Activated T-cell treated with anti-CD3 and anti-CD28 coated beads, Interleukin-2, amount 50 U/mL, for 24 hours (primary cell): ENCODE measurements around the gene EPHB3.
A peak's percentile ranks its signal among the peaks of the same experiment; 100 is the strongest.

ENCODE experiments used
- DNase-seq: peaks from one replicate; pipeline ENCODE4 v3.0.0-alpha.2; 2020
- H3K27ac Mint-ChIP-seq: 2 replicates; pipeline ENCODE4 v1.8.0; 2020; ENCODE audit warnings: mild to moderate bottlenecking, mixed read lengths
- H3K27me3 Mint-ChIP-seq: 2 replicates; pipeline ENCODE4 v1.8.0; 2020; ENCODE audit warnings: mixed read lengths
- H3K36me3 Mint-ChIP-seq: 2 replicates; pipeline ENCODE4 v1.8.0; 2020; ENCODE audit warnings: low read depth, mixed read lengths
- H3K4me1 Mint-ChIP-seq: 2 replicates; pipeline ENCODE4 v1.8.0; 2020; ENCODE audit warnings: low read depth, mixed read lengths
- H3K4me3 Mint-ChIP-seq: 2 replicates; pipeline ENCODE4 v1.8.0; 2020; ENCODE audit warnings: mild to moderate bottlenecking, moderate library complexity, mixed read lengths
- H3K9me3 Mint-ChIP-seq: 2 replicates; pipeline ENCODE4 v1.8.0; 2020; ENCODE audit warnings: mixed read lengths

EPHB3 gene

DNA sequence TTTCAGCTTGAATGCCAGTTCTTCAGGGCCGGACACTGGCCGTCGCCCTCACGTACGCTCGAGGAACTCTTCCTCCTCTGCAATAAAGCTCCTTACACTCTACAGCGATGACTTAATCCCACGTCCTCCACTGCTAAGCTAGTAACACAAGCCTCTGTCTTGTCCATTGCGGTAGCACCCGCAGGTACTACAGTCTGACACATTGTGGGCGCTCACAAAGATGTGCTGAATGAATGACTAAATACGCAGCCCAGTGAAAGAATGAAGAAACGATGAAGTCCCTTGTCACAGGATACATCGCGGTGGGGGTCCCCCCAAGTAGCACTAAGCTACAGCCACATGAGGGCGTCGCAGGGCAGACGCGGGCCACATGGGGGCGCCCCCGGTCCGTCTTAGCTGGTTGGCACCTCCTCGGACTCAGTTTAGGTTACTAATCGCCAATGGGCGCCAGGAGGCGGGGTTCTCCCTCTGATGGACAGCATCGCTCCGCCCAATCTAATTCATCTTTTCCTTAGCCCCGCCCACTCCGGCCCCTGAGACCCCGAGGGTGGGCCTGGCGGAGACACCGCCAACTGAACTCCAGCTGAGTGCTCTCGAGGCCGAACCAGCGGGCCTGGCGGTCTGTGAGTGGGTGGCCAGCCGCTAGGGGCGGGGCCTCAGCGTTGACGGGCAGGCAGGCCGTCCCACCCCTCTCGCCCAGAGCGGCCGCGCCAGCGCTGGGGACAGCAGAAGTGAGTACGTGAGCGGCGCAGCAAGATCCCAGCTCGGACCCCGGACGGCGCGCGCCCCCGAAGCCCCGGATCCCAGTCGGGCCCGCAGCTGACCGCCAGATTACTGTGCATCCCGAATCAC lies at the start of gene EPHB3:
Gene EPHB3 (plus strand): TSS at position 725 of the 852 bp plus-strand sequence. CDS start 451 bp downstream, outside the sequence.
- no peaks in the 10 kb centered on the region for H3K36me3 Mint-ChIP-seq
- DNase-seq: peak; percentile 95
- H3K27ac Mint-ChIP-seq: peak within 1 kb of the TSS; percentile 3
- H3K27me3 Mint-ChIP-seq: peaks cover 70% of the 10 kb centered on the region
- H3K4me3 Mint-ChIP-seq: peak within 1 kb of the TSS; percentile 50
- no peaks in the 10 kb centered on the region for H3K9me3 Mint-ChIP-seq
- H3K4me1 Mint-ChIP-seq: peaks cover 26% of the 10 kb centered on the region

DNA sequence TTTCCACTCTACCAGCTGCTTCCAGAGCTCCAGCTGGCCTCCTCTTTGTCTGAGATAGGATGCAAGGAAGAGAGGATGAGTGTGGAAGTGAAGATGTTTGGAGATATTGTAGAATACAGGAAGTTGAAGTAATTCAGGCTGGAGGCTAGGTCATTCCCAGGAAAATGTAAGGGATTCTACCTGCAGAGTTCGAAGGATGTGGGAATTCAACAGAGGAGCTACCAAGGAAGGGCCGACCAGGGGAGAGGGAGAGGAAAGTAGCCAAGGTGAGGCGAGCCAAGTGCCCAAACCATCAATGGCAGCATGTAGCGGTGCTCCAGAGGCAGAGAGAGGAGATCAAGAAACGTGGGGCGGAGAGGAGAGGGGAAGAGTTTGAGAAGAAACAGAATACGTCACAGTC lies 49.0 kb upstream of the EPHB3 start:
- H3K27me3 Mint-ChIP-seq: peaks cover 65% of the 10 kb centered on the region
- no peak overlapping the region for H3K4me3 Mint-ChIP-seq

DNA sequence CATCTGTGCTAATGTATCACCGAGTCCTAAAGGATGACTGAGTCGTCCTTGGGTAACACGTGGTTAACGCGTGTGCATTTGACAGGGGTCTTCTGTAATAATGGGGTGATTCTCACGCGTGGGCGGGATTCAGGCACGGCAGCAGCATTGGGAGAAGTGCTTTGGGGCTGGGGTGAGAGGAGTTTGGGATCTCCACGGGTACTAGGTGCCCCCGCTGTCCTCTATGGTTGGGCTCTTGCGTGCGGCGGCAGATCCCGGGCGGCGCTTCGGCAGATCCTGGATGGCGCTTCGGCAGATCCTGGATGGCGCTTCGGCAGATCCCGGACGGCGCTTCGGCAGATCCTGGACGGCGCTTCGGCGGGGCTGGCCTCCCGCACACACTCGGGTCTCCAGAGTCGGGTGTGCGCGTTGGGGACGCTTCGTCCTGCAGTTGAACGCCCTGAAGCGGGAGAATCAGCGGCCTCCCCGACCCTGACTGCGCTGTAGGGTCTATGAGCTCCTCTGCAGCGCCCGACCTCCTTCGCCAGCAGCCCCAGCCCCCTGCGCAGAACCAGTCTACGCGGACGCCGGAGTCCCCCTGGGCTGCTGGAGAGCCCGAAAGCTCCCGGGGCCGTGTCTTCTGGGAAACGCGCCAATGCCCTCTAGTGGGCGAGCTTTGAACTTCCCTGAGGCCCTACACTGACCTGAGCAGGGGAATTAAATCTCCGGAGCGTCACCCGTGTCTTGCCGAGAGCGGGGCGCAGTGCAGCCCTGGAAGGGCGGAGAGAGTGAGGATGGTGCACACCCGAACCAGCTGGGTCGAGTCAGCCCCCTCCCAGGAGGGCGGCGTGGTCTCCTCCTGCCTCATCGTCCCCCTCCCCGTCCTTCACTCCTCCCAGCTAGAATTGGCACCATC lies 48.1 kb upstream of the EPHB3 start:
- Mint-ChIP-seq H3K27me3 (peaks cover 63% of the 10 kb centered on the region), H3K4me1 (peaks cover 9% of the 10 kb centered on the region), H3K4me3 (peak overlapping the region; percentile 67), H3K27ac (no peak overlapping the region), H3K9me3 (no peaks in the 10 kb centered on the region), H3K36me3 (no peaks in the 10 kb centered on the region)
- DNase-seq: peak; percentile 89

More for the DNA sequence above, 49.0 kb upstream of the EPHB3 start:
- DNase-seq: no peak
- Mint-ChIP-seq H3K36me3 (no peaks in the 10 kb centered on the region), H3K9me3 (no peaks in the 10 kb centered on the region), H3K27ac (no peak overlapping the region), H3K4me1 (peaks cover 9% of the 10 kb centered on the region)

DNA sequence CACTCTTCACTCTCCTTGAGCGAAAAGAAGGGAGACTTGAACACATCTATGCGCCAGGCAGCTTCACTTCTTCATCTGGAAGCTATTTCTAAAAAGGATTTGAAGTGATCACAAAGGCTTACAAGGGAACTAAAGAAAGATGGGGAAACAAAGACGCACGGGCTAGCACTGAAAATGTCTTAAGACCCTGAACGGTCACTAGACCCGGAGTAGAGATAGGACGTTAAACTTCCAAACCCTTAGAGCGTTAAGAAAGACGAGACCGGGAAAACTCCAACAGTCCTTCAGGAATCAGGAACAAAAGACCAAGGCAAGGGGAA lies 47.5 kb upstream of the EPHB3 start:
- Mint-ChIP-seq H3K9me3 (no peaks in the 10 kb centered on the region), H3K27ac (no peak overlapping the region), H3K4me1 (peaks cover 9% of the 10 kb centered on the region), H3K4me3 (peak overlapping the region; percentile 67), H3K36me3 (no peaks in the 10 kb centered on the region), H3K27me3 (peaks cover 68% of the 10 kb centered on the region)
- no peak for DNase-seq

DNA sequence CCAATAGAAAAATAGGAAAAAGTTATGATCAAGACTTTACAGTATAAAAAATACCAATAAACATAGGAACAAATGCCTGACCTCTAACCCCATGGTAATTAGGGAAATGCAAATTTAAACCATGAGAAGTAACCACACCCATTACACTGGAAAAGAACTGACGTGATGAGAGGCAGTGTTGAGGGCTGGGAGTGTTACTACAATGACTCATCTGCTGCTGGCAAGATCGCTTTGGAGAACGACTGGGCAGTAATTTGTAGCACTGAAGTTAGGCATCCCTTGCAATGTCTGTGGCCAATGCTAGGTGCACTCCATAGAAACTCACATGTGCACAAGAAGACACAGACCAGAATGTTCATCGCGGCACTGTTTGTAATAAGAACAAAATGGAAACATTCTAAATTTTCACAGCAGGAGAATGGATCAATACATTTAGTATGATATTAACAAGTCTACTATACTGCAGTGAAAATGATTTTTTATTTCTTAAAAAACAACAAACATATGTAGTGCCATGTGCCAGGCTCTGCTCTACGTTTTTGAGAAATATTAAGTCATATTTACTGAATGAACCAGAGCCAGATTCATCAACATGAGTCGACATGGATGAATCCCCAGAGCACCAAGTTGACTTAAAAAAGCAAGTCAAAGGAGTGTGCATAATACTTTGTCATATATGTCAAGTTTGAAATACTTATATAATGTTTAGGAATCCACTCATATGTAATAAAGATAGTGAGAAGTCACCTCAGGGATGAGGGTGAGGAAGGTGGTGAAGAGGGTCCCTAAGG lies 37.6 kb upstream of the EPHB3 start:
- Mint-ChIP-seq H3K9me3 (no peaks in the 10 kb centered on the region), H3K4me3 (no peak overlapping the region), H3K27me3 (peaks cover 53% of the 10 kb centered on the region), H3K36me3 (no peaks in the 10 kb centered on the region), H3K4me1 (peaks cover 17% of the 10 kb centered on the region), H3K27ac (no peak overlapping the region)
- DNase-seq: no peak

DNA sequence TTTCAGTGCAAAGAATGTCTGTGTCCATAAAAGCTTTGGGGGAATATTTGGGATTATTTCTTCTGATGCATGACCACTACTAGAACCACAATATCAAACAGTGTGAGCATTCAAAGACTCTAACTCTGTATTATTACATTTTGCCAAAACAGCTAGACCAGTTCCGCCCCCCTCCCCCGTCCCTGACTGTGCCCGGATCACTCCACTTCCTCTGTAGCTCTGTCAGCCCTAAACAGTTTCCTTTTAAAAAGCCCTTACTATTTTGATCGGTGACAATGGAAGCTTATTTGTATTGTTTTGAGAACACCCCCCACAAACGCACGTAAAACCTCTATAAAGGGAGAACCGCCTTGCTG lies 36.6 kb upstream of the EPHB3 start:
- H3K4me3 Mint-ChIP-seq: peak overlapping the region; percentile 79
- DNase-seq: no peak
- peaks cover 48% of the 10 kb centered on the region for H3K27me3 Mint-ChIP-seq
- H3K4me1 Mint-ChIP-seq: peaks cover 17% of the 10 kb centered on the region
- no peaks in the 10 kb centered on the region for H3K9me3 Mint-ChIP-seq
- H3K36me3 Mint-ChIP-seq: no peaks in the 10 kb centered on the region
- peak overlapping the region; percentile 47 for H3K27ac Mint-ChIP-seq

DNA sequence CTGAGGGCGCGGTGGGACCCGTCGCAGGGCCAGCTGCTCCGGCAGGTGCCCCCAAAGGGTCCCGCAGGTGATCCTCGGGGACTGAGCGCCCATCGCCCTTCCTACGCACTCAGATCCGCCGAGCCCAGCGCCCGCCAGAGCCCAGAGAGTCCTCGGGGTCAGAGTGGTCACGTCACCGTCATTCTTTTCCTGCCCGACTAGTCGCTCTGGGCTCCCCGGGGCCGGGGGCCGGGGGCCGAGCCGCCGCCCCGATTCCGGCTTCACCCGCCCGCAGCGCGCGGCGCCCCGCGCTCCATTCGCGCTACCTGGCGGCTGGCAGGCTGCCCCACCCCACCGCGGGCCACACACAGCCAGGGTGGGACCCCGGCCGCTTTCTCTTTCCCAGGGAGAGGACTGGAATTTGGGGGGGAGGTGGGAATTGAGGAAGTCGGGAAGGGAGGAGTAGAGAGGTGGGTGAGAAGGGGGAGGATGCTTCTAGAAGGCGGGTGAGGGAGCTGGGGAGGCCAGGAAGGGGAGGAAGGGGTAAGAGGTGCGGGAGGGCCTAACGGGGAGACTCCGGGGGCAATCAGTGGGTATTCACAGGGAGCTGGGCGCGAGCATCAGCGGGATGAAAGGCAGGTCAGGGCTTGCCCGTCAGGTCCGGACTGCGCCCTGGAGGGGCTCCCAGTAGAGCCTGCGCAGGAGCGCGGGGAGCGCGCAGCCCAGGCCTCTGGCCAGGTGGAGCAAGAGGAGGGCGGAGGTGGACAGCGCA lies 36.1 kb upstream of the EPHB3 start:
- peak overlapping the region; percentile 47 for H3K27ac Mint-ChIP-seq
- peaks cover 17% of the 10 kb centered on the region for H3K4me1 Mint-ChIP-seq
- H3K4me3 Mint-ChIP-seq: peak overlapping the region; percentile 79
- peak; percentile 43 for DNase-seq
- peaks cover 53% of the 10 kb centered on the region for H3K27me3 Mint-ChIP-seq
- no peaks in the 10 kb centered on the region for H3K9me3 Mint-ChIP-seq
- H3K36me3 Mint-ChIP-seq: no peaks in the 10 kb centered on the region

DNA sequence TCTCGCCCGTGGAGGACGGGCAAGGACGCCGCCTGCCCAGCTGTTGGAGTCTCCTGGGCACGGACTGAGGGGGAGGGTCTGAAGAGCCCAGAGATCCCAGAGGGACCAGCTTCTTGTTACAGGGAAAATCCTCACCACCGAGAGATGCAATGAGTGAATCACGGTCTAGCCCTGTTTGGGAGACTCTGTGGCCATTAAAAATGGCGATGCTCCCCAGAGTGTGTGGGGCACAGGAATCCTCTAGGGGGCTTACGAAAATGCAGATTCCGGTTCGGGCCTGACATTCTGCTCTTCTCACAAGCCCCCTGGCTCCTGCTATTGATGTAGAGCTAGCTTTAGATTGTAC lies 35.5 kb upstream of the EPHB3 start:
- Mint-ChIP-seq H3K4me3 (peak overlapping the region; percentile 56), H3K27ac (no peak overlapping the region), H3K36me3 (no peaks in the 10 kb centered on the region), H3K4me1 (peaks cover 17% of the 10 kb centered on the region), H3K27me3 (peaks cover 58% of the 10 kb centered on the region), H3K9me3 (no peaks in the 10 kb centered on the region)
- DNase-seq: no peak

DNA sequence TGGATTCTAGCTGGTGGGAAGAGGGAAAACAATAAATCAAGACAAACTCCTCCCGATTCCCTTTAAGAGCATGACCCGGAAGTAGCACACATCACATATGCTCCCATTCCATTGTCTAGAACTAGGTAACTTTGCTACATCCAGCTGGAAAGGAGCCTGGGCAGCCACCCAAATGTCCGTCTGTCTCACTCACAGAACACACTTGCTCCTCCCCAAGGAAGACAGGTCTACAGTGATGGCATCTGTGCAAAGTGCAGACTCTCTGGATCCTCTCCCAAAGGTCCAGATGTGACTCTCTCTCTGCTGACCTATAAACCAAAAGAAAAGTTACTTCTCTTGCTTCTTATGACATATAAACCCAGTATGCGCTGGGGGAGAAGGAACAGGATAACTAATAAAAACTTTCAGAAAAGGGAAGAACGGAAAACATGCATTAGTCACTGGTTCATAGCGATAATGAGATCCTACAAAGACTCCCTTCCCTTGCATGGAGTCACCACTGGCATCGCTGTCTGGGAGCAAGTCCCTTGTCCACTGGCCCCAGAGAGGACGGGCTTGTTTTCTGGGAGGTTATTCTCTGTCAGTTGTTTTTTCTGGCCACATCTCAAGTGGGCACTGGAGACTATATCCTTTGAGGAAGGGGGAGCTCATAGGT lies 29.8 kb upstream of the EPHB3 start:
- no peak for DNase-seq
- Mint-ChIP-seq H3K9me3 (no peaks in the 10 kb centered on the region), H3K4me3 (no peak overlapping the region), H3K27me3 (peaks cover 52% of the 10 kb centered on the region), H3K27ac (no peak overlapping the region), H3K36me3 (no peaks in the 10 kb centered on the region), H3K4me1 (no peaks in the 10 kb centered on the region)

DNA sequence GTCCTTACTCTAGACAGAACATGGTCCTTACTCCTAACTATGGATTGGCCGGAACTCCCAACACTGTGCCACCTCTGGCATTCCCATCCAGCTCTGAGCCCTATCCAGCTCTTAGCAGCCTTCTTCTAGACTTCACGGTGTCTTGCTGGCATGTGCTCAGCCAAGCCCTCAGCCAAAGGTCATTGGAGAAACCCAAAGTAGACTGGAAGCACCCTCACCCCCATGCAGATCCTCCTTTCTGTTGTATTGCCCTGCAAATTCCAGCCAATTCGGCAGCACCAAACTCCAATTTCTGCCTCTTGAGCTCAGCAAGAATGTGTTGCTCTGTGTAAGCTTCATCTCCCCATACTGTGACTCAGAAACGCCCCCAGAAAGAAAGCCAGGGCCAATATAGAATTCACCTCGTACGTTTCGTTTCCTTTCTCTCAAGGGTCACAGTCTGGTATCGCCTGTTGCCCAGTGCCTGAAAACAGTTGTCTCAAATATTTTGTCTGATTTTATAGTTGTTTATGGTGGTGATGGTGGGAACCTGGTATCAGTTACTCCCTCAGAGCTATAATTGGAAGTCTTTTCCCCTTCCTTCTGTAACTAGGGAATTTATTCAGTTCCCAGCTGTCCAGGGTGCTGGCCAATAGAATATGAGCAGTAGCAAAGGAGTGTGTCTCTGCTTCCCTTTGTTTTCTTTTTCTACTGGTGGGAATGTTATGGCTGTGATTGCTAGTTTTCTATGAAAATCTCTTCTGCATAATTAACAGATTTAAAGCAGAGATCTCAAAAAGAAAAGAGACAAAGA lies 28.4 kb upstream of the EPHB3 start:
- H3K4me3 Mint-ChIP-seq: no peak overlapping the region
- no peaks in the 10 kb centered on the region for H3K9me3 Mint-ChIP-seq
- no peak overlapping the region for H3K27ac Mint-ChIP-seq
- no peaks in the 10 kb centered on the region for H3K4me1 Mint-ChIP-seq
- no peaks in the 10 kb centered on the region for H3K36me3 Mint-ChIP-seq
- no peak for DNase-seq
- peaks cover 44% of the 10 kb centered on the region for H3K27me3 Mint-ChIP-seq

DNA sequence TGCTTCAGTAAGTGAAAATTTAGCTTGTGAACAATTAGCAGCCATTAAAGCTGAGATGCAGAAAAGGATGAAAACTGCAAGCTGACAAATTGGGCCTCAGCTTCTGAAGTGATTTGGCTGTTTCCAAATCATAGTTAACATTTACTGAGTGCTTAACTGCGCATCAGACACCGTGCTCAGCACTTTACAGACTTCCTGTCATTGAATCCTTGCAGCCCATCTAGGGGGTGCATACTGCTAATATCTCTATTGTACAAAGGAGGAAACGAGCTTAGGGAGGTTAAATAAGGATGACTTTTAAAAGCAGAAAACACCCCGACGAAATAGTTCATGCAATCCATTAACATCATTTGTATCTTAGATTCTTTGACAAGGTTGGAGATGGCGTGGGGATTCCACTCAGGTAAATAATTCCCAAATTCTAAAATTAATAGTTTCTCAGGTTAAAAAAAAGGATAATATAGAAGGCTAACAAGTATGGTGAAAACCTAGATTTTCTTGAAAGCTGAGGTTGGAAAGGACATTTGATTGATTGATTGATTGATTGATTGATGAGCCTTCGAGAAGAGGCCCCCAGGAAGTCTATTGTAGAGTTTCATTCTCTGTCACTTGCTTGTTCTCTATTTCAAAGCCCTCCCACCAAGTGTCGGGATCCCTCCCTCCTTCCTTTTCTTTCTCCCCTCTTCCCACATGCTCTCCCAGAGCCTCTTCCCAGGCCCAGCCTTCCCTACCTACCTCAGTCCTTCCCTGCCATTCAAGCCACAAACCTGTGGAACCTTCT lies 23.5 kb upstream of the EPHB3 start:
- H3K4me3 Mint-ChIP-seq: no peak overlapping the region
- no peak for DNase-seq
- H3K27ac Mint-ChIP-seq: no peak overlapping the region
- no peaks in the 10 kb centered on the region for H3K36me3 Mint-ChIP-seq
- peaks cover 2% of the 10 kb centered on the region for H3K4me1 Mint-ChIP-seq
- H3K9me3 Mint-ChIP-seq: no peaks in the 10 kb centered on the region
- H3K27me3 Mint-ChIP-seq: peaks cover 35% of the 10 kb centered on the region

DNA sequence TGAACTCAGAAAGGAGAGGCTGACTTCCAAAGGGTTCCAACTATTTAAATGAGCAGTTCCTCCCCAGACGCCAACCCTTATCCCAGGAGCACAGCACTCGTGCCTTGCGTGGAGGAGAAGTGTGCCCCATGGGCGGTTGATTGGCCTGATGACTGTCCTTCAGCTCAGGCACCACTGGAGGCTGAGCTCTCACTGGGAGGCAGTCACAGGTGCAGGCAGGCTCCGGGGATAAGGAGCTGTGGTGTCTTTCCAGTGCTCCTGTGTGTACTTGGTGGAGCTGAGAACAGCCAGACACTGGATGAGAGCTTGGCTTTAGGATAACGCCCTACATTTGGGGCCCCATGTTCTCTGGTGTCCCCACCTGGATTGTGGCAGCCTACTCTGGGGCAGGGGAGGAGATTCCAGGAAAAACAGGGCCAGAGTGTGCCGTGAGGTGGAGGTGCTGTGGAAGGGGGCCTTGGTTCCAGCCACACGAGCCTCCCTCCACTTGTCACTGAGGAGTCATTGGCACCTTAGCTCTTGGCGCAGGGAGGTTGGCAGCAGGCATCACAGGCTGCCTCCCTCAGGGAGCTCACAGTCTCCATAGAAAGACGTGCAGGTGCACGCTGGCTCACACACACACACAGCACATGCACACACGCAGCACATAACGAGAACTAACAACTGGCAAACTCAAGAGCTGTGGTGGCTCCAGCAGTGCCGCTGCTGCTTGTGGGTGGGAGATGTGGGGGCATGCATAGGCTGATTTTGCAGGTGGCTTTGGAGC lies 22.7 kb upstream of the EPHB3 start:
- Mint-ChIP-seq H3K36me3 (no peaks in the 10 kb centered on the region), H3K9me3 (no peaks in the 10 kb centered on the region), H3K27me3 (peaks cover 35% of the 10 kb centered on the region), H3K4me1 (peaks cover 5% of the 10 kb centered on the region), H3K27ac (no peak overlapping the region), H3K4me3 (no peak overlapping the region)
- DNase-seq: no peak
